ENCODE measurements around the gene VSIR.

Gene VSIR

DNA sequence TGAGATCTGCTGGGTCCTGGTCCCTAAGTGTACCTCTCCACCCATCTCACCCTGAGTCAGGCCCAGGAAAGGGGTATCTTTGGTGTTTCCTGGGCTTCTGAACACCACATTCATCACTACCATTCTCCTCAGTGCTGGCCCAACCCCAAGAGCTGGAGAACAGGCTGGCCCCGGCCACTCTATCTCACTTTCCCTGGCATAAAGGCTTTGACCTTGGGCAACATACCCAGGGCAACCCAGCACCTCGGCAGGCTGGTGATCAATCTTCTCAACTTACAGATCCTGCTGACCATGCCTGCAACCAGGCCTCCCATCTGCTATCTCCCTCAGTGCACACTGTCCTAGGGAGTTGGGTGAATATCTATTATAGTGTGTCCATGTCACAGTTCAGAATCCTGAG lies 2.1 kb downstream of the VSIR start:
- Histone ChIP-seq H3K27me3 (ENCODE audit: low read depth, low read length) (peaks cover 10% of the 10 kb centered on the region; the same call in 1 of the 2 replicates), H3K4me1 (ENCODE audit: low read length) (peaks cover 44% of the 10 kb centered on the region), H3K79me2 (ENCODE audit: low read length) (no peaks in the 10 kb centered on the region), H3K4me2 (ENCODE audit: low read length) (no peak overlapping the region), H3K36me3 (replicated peaks; ENCODE audit: low read depth, low read length) (no peaks in the 10 kb centered on the region), H2AFZ (ENCODE audit: low read depth, low read length) (no peak overlapping the region), H3K9me3 (ENCODE audit: insufficient read depth, low read length) (no peaks in the 10 kb centered on the region), H3K9ac (ENCODE audit: low read length) (no peak overlapping the region), H3K4me3 (ENCODE audit: low read length) (no peak overlapping the region), H4K20me1 (ENCODE audit: insufficient read depth, low read length) (no peaks in the 10 kb centered on the region), H3K27ac (ENCODE audit: low read length) (no peak overlapping the region)
- TF ChIP-seq, protein P1, sequence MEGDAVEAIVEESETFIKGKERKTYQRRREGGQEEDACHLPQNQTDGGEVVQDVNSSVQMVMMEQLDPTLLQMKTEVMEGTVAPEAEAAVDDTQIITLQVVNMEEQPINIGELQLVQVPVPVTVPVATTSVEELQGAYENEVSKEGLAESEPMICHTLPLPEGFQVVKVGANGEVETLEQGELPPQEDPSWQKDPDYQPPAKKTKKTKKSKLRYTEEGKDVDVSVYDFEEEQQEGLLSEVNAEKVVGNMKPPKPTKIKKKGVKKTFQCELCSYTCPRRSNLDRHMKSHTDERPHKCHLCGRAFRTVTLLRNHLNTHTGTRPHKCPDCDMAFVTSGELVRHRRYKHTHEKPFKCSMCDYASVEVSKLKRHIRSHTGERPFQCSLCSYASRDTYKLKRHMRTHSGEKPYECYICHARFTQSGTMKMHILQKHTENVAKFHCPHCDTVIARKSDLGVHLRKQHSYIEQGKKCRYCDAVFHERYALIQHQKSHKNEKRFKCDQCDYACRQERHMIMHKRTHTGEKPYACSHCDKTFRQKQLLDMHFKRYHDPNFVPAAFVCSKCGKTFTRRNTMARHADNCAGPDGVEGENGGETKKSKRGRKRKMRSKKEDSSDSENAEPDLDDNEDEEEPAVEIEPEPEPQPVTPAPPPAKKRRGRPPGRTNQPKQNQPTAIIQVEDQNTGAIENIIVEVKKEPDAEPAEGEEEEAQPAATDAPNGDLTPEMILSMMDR (IDR thresholded peaks at IDR 0.05; ENCODE audit: low read depth, low read length): no peak
- no peak for TF ChIP-seq EZH2phosphoT487 (IDR thresholded peaks at IDR 0.05; ENCODE audit: low read depth)

DNA sequence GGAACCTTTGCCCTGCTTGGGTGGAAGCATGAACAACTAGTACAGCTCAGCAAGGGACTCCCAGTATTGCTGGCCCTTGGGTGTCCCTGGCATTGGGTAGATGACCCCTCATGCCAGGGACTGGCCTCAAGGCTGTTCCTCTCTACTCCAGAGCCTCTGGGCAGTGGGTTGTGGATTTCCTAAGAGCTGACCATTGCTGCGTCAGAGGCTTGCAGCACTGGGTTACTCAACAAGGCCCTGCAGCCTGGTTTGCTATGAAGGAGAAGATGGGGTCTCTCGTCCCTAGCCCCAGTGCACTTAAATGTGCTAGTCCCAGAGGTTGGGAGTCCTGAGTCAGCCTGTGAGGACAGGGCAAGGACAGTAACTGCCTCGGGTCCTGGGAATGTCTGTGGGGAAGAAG lies 2.5 kb downstream of the VSIR start:
- no peaks in the 10 kb centered on the region for H4K20me1 ChIP-seq (ENCODE audit: insufficient read depth, low read length)
- no peak overlapping the region for H2AFZ ChIP-seq (ENCODE audit: low read depth, low read length)
- no peaks in the 10 kb centered on the region for H3K9me3 ChIP-seq (ENCODE audit: insufficient read depth, low read length)
- no peaks in the 10 kb centered on the region for H3K79me2 ChIP-seq (ENCODE audit: low read length)
- H3K4me3 ChIP-seq (ENCODE audit: low read length): no peak overlapping the region
- no peaks in the 10 kb centered on the region for H3K36me3 ChIP-seq (replicated peaks; ENCODE audit: low read depth, low read length)
- H3K4me1 ChIP-seq (ENCODE audit: low read length): peaks cover 39% of the 10 kb centered on the region
- H3K27ac ChIP-seq (ENCODE audit: low read length): no peak overlapping the region
- H3K9ac ChIP-seq (ENCODE audit: low read length): no peak overlapping the region
- TF ChIP-seq, protein P1 (IDR thresholded peaks at IDR 0.05; ENCODE audit: low read depth, low read length): no peak
- no peak for TF ChIP-seq EZH2phosphoT487 (IDR thresholded peaks at IDR 0.05; ENCODE audit: low read depth)
- H3K4me2 ChIP-seq (ENCODE audit: low read length): no peak overlapping the region
- H3K27me3 ChIP-seq (ENCODE audit: low read depth, low read length): peaks cover 10% of the 10 kb centered on the region; the same call in 1 of the 2 replicates

DNA sequence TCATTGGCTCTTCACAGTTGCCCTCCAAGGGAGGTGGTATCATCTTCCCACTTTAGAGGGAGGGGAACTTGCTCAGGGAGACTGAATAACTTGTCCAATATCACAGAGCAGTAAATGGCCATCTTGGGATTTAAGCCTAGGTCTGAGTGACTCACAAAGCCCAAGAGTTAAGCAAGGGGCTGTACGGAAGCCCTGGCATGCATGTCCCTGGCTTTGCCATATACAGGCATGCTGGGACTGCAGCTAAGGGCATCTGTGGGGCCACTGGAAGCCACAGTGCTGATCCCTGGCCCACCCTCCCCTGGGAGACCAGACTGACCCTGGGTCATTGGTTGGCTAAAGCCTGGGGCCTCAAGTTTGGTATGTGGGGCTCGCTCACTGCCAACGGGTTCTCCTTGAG lies 3.1 kb downstream of the VSIR start:
- TF ChIP-seq, protein P1 (IDR thresholded peaks at IDR 0.05; ENCODE audit: low read depth, low read length): no peak
- TF ChIP-seq EZH2phosphoT487 (IDR thresholded peaks at IDR 0.05; ENCODE audit: low read depth): no peak
- no peaks in the 10 kb centered on the region for H4K20me1 ChIP-seq (ENCODE audit: insufficient read depth, low read length)
- H3K27ac ChIP-seq (ENCODE audit: low read length): 0 out of 2 replicates have a peak overlapping the region, but pooled peaks have one; percentile 74
- H3K9me3 ChIP-seq (ENCODE audit: insufficient read depth, low read length): no peaks in the 10 kb centered on the region
- H3K4me1 ChIP-seq (ENCODE audit: low read length): peaks cover 34% of the 10 kb centered on the region
- no peaks in the 10 kb centered on the region for H3K36me3 ChIP-seq (replicated peaks; ENCODE audit: low read depth, low read length)
- H3K27me3 ChIP-seq (ENCODE audit: low read depth, low read length): peaks cover 10% of the 10 kb centered on the region; the same call in 1 of the 2 replicates
- H2AFZ ChIP-seq (ENCODE audit: low read depth, low read length): no peak overlapping the region
- H3K9ac ChIP-seq (ENCODE audit: low read length): no peak overlapping the region
- H3K4me3 ChIP-seq (ENCODE audit: low read length): no peak overlapping the region
- H3K4me2 ChIP-seq (ENCODE audit: low read length): no peak overlapping the region
- H3K79me2 ChIP-seq (ENCODE audit: low read length): no peaks in the 10 kb centered on the region

DNA sequence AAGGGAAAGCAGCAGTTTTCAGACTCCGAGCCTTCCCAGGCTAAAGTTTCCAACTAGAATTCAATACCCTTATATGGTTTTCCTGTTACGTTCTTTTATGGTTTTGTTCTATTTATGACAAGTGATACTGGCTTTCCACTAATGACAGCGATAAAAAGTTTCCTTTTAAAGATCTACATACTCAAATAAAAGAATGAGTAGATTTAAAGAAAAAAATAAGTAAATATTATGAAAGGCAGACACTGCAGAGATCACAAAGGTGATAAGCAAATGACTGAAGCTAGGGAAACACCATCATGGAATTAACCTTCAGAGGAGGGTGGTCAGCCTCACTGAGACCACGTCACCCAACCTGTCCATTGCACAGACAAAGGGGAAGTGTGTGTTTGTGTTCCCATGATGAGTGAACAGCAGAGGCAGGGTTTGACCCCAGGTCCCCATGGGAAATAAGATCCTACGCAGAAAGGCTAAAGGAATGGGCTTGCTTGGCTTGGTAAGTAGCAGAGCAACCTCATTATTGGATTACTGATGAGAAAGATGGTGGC lies 4.0 kb downstream of the VSIR start:
- Histone ChIP-seq H4K20me1 (ENCODE audit: insufficient read depth, low read length) (no peaks in the 10 kb centered on the region), H3K27ac (ENCODE audit: low read length) (peak overlapping the region; percentile 74), H3K36me3 (replicated peaks; ENCODE audit: low read depth, low read length) (no peaks in the 10 kb centered on the region), H3K27me3 (ENCODE audit: low read depth, low read length) (peaks cover 3% of the 10 kb centered on the region; the same call in 1 of the 2 replicates), H3K9me3 (ENCODE audit: insufficient read depth, low read length) (no peaks in the 10 kb centered on the region), H3K4me3 (ENCODE audit: low read length) (peak overlapping the region; percentile 47), H2AFZ (ENCODE audit: low read depth, low read length) (peak overlapping the region; percentile 68; the same call in 1 of the 2 replicates), H3K79me2 (ENCODE audit: low read length) (no peaks in the 10 kb centered on the region), H3K4me1 (ENCODE audit: low read length) (peaks cover 25% of the 10 kb centered on the region), H3K4me2 (ENCODE audit: low read length) (peak overlapping the region; percentile 53), H3K9ac (ENCODE audit: low read length) (peak overlapping the region; percentile 42)
- no peak for TF ChIP-seq EZH2phosphoT487 (IDR thresholded peaks at IDR 0.05; ENCODE audit: low read depth)
- TF ChIP-seq, protein P1 (IDR thresholded peaks at IDR 0.05; ENCODE audit: low read depth, low read length): no peak
